HG03565 (cell line): ENCODE results near the gene VEGFA.

Source experiments
- ATAC-seq: cut with Tn5 transposase; IDR thresholded peaks from one replicate; pipeline ENCODE4 v1.9.1; 2021; ENCODE audit warnings: mild to moderate bottlenecking, moderate library complexity; ENCODE audit not compliant: unreplicated experiment

VEGFA gene

DNA sequence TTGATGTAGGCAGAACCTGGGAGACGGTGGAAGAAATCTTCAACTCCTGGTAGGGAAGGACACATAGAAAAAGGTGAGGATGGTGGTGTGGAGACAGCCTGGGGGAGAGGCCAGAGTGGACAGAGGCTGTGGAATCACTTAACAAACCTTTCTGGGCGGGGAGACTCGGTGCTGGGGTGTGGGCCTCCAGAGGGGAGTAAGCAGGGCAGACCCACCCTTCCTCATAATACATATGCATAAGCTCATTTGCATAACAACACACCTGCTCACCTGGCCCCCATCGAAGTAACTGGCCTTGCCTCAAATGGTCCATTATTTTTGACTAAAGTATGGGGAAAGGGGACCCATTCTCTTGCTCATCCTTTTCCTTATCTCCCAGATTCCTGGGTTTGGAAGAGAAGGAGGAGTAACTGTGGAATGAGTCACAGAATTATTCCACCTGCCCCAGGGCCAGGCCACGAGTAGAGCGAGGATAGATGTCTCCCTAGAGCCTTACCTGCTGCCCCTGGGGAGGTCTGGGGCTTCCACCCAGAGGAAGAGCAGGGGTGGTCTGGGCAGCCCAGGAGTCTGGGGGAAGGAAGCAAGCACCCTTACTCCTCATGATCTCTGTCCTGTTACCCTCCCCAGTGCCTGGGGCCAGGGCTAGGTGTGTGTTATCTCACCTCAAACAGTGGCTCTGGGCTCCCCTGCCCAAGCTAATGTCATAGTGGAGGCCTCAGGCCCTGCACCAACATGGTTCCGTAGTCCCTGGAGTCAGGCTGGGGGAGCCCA lies 10.7 kb upstream of the VEGFA start:
- no peak for ATAC-seq

DNA sequence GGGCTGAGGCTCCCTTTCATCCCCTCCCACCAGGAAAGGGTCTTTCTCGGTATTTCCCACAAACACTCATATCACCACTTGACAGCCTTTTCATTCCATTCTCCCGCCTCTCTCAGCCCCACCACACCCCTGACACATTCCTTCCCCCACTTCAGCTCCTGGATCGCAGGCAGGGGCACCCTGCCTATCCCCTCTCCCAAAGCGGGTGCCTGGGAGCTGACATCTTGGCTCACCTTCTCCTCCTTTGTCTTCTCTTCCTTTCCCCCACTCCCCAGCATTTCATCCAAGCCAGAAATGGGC lies 10.2 kb upstream of the VEGFA start:
- no peak for ATAC-seq

DNA sequence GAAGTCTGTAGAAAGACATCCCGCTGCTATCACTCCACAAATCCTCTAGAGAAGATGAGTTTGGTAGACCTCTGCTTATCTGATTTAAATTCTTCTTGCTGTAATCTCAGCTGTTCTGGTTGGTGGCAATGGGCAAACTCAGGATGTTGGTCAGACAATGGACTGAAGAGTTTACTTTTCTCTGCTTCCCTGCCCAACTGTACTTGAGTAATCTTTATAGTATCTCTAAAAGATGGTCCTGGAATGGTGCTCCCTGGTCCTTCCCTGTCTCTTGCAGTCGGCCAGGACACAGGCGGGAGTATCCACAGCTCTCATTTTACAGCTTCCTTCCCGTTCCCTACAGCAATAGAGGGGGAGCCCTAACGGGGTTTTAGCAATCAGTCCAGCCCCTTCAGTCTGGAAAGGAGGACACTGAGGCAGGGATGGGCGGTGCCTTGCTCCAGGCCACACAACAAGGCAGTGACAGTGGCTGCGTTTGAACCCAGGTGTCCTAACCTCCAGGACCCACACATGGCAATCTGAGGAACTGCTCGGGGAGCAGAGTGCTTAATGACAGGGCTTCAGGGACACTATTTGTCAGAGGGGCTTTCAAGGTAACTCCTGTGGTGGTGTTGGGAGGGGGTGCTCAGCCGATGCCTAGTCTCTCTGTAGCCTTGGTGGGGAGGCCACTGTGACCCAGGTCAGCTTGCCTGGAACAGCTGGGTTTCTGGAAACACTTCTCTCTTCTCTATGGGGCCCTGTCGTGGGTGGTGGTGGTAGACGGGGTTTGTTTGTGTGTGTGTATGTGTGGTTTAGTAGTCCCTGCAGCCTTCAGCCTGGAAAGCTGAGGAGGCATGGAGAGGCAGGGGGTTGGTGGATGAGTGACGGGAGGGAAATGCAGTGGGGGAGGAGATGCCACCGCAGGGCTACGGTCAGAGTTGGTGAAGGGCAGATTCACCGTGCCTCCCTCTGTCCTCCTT lies 9.5 kb upstream of the VEGFA start:
- no peak for ATAC-seq

DNA sequence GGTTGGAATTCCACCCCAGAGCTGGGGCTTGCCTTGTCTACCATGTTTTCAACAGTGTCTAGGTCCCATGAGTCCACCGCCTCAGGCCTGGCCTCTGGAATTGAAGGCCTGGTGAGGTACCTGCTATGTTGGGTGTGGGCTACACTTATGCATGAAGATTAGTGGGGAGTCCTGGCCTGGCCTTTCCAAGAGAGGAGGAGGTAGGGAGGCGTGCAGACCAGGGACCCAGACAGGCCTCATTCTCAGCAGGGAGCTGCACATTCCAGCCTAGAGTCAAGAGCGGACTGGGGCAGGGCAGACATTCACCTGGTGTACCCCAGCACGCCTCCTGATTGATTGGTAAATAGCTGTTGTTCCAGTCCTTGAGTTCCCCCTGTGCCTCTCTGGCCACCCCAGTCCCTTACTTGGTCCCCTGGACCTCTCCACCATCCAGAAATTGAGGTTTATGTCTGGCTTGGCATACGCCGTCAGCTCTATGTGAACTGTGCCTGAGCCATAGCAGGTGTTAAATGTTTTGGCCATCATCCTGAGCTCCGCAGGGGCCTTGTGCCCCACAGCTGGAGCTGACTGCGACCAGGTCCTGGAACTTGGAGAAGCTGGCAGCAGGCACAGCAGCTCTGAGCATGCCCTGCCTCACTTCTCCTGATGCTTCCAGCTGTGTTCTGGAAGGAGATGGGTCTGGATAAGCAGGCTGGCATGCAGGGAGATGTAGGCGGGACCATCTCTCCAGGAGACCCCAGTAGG lies 8.2 kb upstream of the VEGFA start:
- no peak for ATAC-seq

DNA sequence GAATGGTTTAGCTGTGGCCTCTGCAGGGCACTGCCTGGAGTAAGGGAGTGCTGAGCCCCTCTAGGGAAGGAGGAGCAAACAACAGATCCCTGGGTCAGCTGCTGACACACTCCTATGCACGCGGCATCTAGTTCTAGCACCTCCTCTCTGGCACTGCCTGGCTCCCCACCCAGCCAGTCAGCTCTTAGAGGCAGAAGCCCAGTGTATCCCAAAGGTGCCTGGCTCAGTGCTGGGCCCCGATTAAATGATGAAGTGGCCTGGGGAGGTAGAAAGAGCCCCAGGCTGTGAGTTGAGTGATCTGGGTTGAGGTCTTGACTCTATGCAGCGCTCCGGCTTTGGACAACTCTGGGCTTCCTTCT lies 7.6 kb upstream of the VEGFA start:
- ATAC-seq = no peak

DNA sequence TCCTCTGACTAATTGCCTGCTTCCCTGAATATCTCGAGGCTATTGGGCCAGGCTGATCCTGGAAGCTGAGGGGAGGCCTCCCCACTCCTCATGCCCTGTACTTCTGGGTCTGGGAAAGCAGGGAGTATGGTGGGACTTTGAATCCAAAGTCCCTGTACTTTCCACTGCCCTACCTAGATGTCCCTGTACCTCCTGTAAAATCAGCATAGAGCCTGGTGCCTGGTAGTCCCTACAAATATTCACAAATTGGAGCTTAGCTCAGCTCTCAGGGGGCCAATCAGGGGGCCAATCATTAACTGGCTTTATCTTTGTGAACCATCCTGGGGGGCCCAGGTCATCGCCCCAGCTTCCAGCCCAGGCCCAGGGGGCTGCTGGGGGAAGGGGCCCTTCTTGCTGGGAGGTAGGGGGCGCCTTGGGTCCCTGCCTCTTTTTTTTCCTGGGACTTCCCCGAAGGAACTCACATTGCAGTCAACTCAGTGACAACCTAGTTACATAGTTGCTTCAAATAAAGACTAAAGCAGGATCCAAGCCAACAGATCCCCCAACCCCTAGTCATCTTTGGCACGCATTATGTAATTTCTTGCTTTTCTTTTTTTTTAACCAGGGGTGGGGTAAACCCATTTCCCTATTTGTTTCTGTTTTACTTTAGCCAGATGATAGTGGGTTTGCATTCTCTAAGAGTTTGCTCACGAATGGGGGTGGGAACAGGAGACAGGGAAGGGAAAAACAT lies 6.9 kb upstream of the VEGFA start:
- no peak for ATAC-seq

DNA sequence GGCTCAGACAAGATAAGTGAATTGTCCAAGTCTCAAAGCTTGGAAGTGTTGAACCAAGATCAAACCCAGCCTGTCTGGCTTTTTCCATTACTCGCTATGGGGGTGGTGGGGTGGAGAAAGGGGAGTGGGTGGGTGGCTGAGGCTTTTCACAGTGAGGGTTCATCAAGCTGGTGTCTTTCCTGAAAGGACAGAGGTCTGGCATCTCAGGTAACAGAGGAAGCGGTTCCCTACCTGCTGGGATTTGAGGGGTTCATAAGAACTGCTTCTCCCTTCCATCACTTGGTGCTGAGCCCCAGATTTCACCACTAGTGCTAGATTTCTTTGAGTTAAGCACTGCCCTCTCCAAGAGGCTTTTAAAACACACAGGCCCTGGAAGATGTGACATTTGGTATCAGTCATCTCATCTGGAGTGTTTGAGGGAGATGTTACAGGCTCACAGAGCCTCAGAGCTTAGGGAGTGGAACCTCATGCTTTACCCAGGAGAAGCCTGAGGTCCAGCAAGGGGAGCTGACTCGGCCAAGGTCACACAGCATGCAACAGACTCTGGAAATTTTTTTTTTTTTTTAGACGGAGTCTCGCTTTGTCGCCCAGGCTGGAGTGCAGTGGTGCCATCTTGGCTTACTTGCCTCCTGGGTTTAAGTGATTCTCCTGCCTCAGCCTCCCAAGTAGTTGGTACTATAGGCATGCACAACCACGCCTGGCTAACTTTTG lies 6.0 kb upstream of the VEGFA start:
- ATAC-seq = no peak

DNA sequence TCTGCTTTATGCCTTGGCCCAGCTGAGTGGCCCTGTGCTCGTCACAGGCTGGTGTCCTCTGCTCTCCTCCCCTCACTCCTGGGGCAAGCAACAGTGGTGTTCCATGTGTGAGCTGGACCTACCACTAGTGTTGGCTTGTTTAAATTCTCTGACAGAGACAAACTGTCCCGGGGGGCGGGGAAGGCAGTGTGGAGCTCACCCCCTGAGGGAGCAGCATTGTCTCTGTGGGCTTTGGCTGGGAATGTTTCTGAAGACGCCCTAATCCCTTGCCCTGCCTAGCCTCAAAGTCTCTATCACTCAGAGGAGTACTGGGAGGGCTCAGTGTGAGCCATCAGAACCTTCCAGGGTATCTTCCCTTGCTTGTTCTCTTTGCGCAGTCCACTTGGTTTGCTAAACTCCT lies 5.2 kb upstream of the VEGFA start:
- no peak for ATAC-seq

DNA sequence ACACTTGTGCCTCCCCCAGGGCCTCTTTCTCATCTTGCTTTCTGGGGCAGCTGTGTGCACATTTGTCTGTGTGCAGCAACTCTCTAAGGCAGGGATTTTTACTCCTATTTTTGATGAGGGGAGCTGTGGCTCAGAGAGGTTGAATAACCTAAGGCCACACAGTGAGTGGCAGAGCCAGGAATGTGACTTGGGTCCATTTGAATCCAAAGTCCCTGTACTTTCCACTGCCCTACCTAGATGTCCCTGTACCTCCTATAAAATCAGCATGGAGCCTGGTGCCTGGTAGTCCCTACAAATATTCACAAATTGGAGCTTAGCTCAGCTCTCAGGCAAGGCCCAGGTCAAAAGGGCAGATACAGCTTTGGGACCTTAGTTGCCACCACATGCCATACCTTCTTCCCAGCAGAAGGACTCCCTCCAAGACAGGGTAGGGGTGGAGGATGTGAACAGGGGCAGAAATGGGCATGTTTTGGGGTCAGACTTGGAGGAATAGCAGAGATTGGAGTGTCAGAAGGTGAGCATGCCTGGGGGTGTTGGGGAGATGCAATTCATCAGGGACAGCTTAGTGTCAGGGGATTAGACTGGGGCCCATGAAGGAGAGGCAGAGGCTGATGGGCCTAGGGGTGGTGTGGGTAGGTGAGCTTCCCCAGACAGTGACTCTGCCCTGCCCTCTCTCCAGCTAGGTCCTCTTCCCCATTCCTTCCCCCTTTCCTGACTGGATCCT lies 4.1 kb upstream of the VEGFA start:
- ATAC-seq = no peak

DNA sequence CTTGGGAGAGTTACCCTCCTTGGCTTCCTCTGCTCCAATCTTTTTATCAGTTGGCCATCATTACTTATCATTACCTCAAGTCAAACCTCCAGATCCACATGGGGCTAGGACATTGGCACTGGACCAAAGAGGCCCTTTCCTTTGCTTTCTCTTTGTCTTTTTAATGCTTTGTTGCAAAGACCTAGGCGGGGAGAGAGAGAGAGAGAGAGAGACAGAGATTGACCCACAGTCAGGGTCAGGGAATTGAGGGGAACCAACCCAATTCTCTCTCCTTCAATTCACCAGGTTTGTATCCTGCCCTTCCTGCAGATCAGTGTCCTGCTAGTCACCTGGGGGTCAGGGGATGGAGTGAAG lies 3.5 kb upstream of the VEGFA start:
- ATAC-seq = no peak

DNA sequence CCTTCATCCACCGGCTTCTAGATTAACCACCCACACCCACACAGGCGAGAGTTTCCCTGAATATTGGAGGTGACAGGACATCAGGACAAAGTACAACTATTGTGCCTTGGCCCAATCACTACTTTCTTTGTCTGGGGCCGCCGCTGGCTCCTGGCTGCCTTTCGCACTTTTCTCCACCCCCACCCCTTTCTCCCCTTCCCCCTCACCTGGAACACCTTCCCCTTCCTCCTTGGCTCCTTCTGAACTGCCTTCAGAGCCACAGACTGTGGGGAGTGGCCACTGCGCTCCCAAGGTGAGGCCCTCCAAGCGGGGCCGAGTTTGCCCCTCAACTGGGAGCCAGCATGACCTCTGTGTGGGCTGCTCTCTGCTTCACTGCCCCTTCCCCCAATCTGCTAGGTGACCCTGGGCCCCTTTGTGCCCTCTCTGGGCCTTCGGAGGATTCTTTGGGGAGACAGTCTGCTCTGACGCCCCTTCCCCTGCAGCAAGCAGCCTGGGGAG lies 3.0 kb upstream of the VEGFA start:
- no peak for ATAC-seq

DNA sequence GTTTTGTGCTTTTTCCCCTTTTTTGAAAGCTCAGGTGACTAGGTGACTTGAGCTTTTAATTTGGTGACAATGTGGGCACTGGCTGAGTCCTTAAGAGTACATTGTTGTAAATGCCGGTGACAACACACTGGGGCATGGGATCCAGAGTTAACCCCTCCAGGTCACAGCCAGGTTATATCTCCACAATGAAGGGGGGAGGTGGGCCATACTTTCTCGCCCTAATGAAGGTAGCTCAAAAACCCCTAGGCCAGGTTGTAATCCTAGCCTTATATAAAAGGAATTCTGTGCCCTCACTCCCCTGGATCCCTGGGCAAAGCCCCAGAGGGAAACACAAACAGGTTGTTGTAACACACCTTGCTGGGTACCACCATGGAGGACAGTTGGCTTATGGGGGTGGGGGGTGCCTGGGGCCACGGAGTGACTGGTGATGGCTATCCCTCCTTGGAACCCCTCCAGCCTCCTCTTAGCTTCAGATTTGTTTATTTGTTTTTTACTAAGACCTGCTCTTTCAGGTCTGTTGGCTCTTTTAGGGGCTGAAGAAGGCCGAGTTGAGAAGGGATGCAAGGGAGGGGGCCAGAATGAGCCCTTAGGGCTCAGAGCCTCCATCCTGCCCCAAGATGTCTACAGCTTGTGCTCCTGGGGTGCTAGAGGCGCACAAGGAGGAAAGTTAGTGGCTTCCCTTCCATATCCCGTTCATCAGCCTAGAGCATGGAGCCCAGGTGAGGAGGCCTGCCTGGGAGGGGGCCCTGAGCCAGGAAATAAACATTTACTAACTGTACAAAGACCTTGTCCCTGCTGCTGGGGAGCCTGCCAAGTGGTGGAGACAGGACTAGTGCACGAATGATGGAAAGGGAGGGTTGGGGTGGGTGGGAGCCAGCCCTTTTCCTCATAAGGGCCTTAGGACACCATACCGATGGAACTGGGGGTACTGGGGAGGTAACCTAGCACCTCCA lies 2.2 kb upstream of the VEGFA start:
- ATAC-seq = no peak

DNA sequence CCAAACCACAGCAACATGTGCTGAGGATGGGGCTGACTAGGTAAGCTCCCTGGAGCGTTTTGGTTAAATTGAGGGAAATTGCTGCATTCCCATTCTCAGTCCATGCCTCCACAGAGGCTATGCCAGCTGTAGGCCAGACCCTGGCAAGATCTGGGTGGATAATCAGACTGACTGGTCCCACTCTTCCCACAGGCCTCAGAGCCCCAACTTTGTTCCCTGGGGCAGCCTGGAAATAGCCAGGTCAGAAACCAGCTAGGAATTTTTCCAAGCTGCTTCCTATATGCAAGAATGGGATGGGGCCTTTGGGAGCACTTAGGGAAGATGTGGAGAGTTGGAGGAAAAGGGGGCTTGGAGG lies 1.5 kb upstream of the VEGFA start:
- ATAC-seq = no peak

DNA sequence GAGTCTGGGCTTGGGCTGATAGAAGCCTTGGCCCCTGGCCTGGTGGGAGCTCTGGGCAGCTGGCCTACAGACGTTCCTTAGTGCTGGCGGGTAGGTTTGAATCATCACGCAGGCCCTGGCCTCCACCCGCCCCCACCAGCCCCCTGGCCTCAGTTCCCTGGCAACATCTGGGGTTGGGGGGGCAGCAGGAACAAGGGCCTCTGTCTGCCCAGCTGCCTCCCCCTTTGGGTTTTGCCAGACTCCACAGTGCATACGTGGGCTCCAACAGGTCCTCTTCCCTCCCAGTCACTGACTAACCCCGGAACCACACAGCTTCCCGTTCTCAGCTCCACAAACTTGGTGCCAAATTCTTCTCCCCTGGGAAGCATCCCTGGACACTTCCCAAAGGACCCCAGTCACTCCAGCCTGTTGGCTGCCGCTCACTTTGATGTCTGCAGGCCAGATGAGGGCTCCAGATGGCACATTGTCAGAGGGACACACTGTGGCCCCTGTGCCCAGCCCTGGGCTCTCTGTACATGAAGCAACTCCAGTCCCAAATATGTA lies 957 bp upstream of the VEGFA start:
- no peak for ATAC-seq

DNA sequence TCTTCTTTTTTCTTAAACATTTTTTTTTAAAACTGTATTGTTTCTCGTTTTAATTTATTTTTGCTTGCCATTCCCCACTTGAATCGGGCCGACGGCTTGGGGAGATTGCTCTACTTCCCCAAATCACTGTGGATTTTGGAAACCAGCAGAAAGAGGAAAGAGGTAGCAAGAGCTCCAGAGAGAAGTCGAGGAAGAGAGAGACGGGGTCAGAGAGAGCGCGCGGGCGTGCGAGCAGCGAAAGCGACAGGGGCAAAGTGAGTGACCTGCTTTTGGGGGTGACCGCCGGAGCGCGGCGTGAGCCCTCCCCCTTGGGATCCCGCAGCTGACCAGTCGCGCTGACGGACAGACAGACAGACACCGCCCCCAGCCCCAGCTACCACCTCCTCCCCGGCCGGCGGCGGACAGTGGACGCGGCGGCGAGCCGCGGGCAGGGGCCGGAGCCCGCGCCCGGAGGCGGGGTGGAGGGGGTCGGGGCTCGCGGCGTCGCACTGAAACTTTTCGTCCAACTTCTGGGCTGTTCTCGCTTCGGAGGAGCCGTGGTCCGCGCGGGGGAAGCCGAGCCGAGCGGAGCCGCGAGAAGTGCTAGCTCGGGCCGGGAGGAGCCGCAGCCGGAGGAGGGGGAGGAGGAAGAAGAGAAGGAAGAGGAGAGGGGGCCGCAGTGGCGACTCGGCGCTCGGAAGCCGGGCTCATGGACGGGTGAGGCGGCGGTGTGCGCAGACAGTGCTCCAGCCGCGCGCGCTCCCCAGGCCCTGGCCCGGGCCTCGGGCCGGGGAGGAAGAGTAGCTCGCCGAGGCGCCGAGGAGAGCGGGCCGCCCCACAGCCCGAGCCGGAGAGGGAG lies 580 bp downstream of the VEGFA start:
- no peak for ATAC-seq

DNA sequence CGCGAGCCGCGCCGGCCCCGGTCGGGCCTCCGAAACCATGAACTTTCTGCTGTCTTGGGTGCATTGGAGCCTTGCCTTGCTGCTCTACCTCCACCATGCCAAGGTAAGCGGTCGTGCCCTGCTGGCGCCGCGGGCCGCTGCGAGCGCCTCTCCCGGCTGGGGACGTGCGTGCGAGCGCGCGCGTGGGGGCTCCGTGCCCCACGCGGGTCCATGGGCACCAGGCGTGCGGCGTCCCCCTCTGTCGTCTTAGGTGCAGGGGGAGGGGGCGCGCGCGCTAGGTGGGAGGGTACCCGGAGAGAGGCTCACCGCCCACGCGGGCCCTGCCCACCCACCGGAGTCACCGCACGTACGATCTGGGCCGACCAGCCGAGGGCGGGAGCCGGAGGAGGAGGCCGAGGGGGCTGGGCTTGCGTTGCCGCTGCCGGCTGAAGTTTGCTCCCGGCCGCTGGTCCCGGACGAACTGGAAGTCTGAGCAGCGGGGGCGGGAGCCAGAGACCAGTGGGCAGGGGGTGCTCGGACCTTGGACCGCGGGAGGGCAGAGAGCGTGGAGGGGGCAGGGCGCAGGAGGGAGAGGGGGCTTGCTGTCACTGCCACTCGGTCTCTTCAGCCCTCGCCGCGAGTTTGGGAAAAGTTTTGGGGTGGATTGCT lies 1.3 kb downstream of the VEGFA start:
- no peak for ATAC-seq
